Fibroblast of lung (primary cell): Measurements from ENCODE around the gene C2orf49.

Experiments used
- EZH2 ChIP-seq: IDR thresholded peaks from 2 replicates; pipeline ENCODE4 v1.5.1; 2012; ENCODE audit warnings: low read length, control low read depth, mild to moderate bottlenecking; ENCODE audit errors: missing control alignments
- TF ChIP-seq, protein P1 (sequence below), 2 donors: IDR thresholded peaks in 1 of 2; conservative IDR thresholded peaks in 1 of 2; 1 replicate in 1 of 2; 2 replicates in 1 of 2; pipeline ENCODE4 v1.5.1; 2011 to 2012; ENCODE audit warnings: low read length in 2 of 2, control low read depth in 1 of 2, inconsistent platforms in 1 of 2, low read depth in 1 of 2, mild to moderate bottlenecking in 1 of 2

DNA sequence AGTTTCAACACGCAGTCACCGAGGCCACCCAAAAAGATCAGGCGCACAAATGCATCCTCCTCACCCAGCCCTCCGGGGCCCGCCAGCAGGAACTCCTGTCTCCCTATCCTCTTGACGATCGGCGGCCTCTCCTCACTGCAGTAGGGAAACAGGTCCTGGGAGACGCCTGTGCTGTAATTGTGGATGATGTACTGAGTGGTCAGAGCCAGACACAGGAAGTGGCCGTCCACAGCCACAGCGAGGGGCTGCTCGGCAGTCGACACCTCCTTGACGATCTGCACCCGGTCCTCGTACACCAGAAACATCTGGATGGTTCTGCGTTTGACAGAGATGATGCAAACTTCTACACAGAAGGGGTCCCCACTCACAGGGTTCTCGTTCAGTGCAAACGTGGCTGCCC is 29.8 kb upstream of the C2orf49 start:
- TF ChIP-seq, protein P1, sequence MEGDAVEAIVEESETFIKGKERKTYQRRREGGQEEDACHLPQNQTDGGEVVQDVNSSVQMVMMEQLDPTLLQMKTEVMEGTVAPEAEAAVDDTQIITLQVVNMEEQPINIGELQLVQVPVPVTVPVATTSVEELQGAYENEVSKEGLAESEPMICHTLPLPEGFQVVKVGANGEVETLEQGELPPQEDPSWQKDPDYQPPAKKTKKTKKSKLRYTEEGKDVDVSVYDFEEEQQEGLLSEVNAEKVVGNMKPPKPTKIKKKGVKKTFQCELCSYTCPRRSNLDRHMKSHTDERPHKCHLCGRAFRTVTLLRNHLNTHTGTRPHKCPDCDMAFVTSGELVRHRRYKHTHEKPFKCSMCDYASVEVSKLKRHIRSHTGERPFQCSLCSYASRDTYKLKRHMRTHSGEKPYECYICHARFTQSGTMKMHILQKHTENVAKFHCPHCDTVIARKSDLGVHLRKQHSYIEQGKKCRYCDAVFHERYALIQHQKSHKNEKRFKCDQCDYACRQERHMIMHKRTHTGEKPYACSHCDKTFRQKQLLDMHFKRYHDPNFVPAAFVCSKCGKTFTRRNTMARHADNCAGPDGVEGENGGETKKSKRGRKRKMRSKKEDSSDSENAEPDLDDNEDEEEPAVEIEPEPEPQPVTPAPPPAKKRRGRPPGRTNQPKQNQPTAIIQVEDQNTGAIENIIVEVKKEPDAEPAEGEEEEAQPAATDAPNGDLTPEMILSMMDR (conservative IDR thresholded peaks at IDR 0.05 in 1 of 2, IDR thresholded peaks at IDR 0.05 in 1 of 2; ENCODE audit: low read depth in 1 of 2, low read length in 2 of 2), result no peak
- no peak for TF ChIP-seq EZH2
